Keratinocyte (primary cell): ENCODE measurements around the gene CCND2. TPM values are rescaled to one million over a fixed set of nuclear protein-coding genes. Genes with fewer than 3 reads are reported as not detected.

ENCODE experiments used
- DNase-seq: peaks from one replicate; pipeline ENCODE4 v3.0.0-alpha.2; 2011; ENCODE audit warnings: low read depth, missing footprints, low spot score
- FAIRE-seq: peaks from 2 replicates; lab custom pipeline; 2011; peaks lifted over from hg19 to GRCh38; lab: Jason Lieb, UNC
- H2AFZ ChIP-seq: 2 replicates; pipeline ENCODE4 v1.6.0; 2012; ENCODE audit warnings: low read length, control low read depth, inconsistent platforms; ENCODE audit not compliant: control insufficient read depth
- H3K27ac ChIP-seq: 2 replicates; pipeline ENCODE4 v1.5.1; 2011; ENCODE audit warnings: low read length; ENCODE audit not compliant: control insufficient read depth, insufficient read depth
- H3K27me3 ChIP-seq: 3 replicates; pipeline ENCODE4 v1.6.0; 2011; ENCODE audit warnings: low read length; ENCODE audit not compliant: control insufficient read depth, insufficient read depth; ENCODE audit errors: extremely low read depth
- H3K36me3 ChIP-seq, 2 experiments: 2 replicates in 1 of 2; 3 replicates in 1 of 2; pipeline ENCODE4 v1.5.1; 2011; ENCODE audit warnings: low read length in 2 of 2, mild to moderate bottlenecking in 1 of 2; ENCODE audit not compliant: control insufficient read depth in 2 of 2, insufficient read depth in 2 of 2; ENCODE audit errors: extremely low read depth in 1 of 2
- H3K4me1 ChIP-seq: 3 replicates; pipeline ENCODE4 v1.5.1; 2011; ENCODE audit warnings: low read length; ENCODE audit not compliant: control insufficient read depth, insufficient read depth; ENCODE audit errors: extremely low read depth
- H3K4me2 ChIP-seq: 3 replicates; pipeline ENCODE4 v1.6.0; 2011; ENCODE audit warnings: low read depth, low read length; ENCODE audit not compliant: control insufficient read depth, insufficient read depth; ENCODE audit errors: extremely low read depth
- H3K4me3 ChIP-seq, 3 experiments: fragments of 200-600 bp in 1 of 3; sonication (generic) in 1 of 3; 2 replicates in 2 of 3; 3 replicates in 1 of 3; pipeline ENCODE4 v1.5.1; 2011 to 2016; ENCODE audit warnings: low read length in 3 of 3, mild to moderate bottlenecking in 3 of 3, control low read depth in 2 of 3, inconsistent platforms in 1 of 3, low read depth in 1 of 3, mixed read lengths in 1 of 3, mixed run types in 1 of 3, moderate library complexity in 1 of 3; ENCODE audit not compliant: control insufficient read depth in 2 of 3, insufficient read depth in 2 of 3; ENCODE audit errors: extremely low read depth in 1 of 3
- H3K79me2 ChIP-seq: 2 replicates; pipeline ENCODE4 v1.6.0; 2012; ENCODE audit warnings: low read length; ENCODE audit not compliant: control insufficient read depth, insufficient read depth
- H3K9ac ChIP-seq: 3 replicates; pipeline ENCODE4 v1.6.0; 2011; ENCODE audit warnings: low read length; ENCODE audit not compliant: control insufficient read depth, insufficient read depth; ENCODE audit errors: extremely low read depth
- H3K9me1 ChIP-seq: 3 replicates; pipeline ENCODE4 v1.6.0; 2011; ENCODE audit warnings: low read length; ENCODE audit not compliant: control insufficient read depth, insufficient read depth; ENCODE audit errors: extremely low read depth
- H3K9me3 ChIP-seq: 2 replicates; pipeline ENCODE4 v1.5.1; 2012; ENCODE audit warnings: low read depth, low read length; ENCODE audit not compliant: control insufficient read depth
- H4K20me1 ChIP-seq: 3 replicates; pipeline ENCODE4 v1.6.0; 2011; ENCODE audit warnings: low read length; ENCODE audit not compliant: control insufficient read depth, insufficient read depth; ENCODE audit errors: extremely low read depth
- CTCF ChIP-seq, 3 experiments: IDR thresholded peaks in 1 of 3; conservative IDR thresholded peaks in 1 of 3; optimal IDR thresholded peaks in 1 of 3; 2 replicates in 2 of 3; 3 replicates in 1 of 3; pipeline versions ENCODE3 to v1.5.1; 2011; ENCODE audit warnings: low read length in 3 of 3, mild to moderate bottlenecking in 3 of 3, moderate library complexity in 2 of 3, control low read depth in 1 of 3, inconsistent platforms in 1 of 3; ENCODE audit not compliant: insufficient read depth in 2 of 3; ENCODE audit errors: extremely low read depth in 1 of 3
- EZH2 ChIP-seq: IDR thresholded peaks from one replicate; pipeline ENCODE4 v1.6.1; 2012; ENCODE audit warnings: inconsistent platforms, mild to moderate bottlenecking, low read length, moderate library complexity
- dilution Hi-C: fragments of 300-500 bp; cut with MboI; formaldehyde crosslinking; loops from one replicate; pipeline ENCODE4 v1.7.0; 2020; ENCODE audit warnings: low sequenced_read_pairs; ENCODE audit not compliant: extremely low pct_ligation_motif_present
- polyA plus RNA-seq, 5 experiments: library from polyadenylated mRNA; depleted of rRNA in 3 of 5; stranded (reverse) in 3 of 5; stranded (forward) in 1 of 5; unstranded in 1 of 5; fragments of >200 nt; gene quantifications; 1 replicate in 1 of 5; 2 replicates in 3 of 5; 3 replicates in 1 of 5; pipeline versions ENCODE4 v1.2.1 to v1.2.3, GENCODE V29; 2011 to 2012; ENCODE audit warnings: missing spikeins in 2 of 5, low read depth in 1 of 5, low replicate concordance in 1 of 5

Gene CCND2
- polyA plus RNA-seq, 1 donor (not counting 4 experiments of a cell fraction or from before 2014, with no cell fraction given), result 324 TPM

GRCh38 chr12:4285070-4285469 is 11.5 kb downstream of the CCND2 start:
- Histone ChIP-seq H3K4me2 (no peak overlapping the region), H2AFZ (no peak overlapping the region), H3K27me3 (no peaks in the 10 kb centered on the region), H4K20me1 (peaks cover 86% of the 10 kb centered on the region), H3K36me3 (peaks cover 84 to 93% of the 10 kb centered on the region in 2 experiments), H3K27ac (no peak overlapping the region), H3K4me1 (no peaks in the 10 kb centered on the region), H3K9ac (no peak overlapping the region), H3K9me1 (peaks cover 7% of the 10 kb centered on the region), H3K4me3 (no peak overlapping the region), H3K79me2 (peaks cover 98% of the 10 kb centered on the region), H3K9me3 (no peaks in the 10 kb centered on the region)
- no peak for DNase-seq
- FAIRE-seq, result no peak
- TF ChIP-seq EZH2 (no peak), CTCF (optimal IDR thresholded peaks at IDR 0.05 in 1 of 3, IDR thresholded peaks at IDR 0.05 in 1 of 3, conservative IDR thresholded peaks at IDR 0.05 in 1 of 3; ENCODE audit: extremely low read depth in 1 of 3, insufficient read depth in 2 of 3, low read length in 3 of 3) (no peak)
- dilution Hi-C loops, result no loop called here

GRCh38 chr12:4286228-4286627 is 12.7 kb downstream of the CCND2 start:
- no peak overlapping the region for H3K4me2 ChIP-seq
- no peak overlapping the region for H2AFZ ChIP-seq
- H3K4me1 ChIP-seq, result no peaks in the 10 kb centered on the region
- H4K20me1 ChIP-seq, result peaks cover 86% of the 10 kb centered on the region
- DNase-seq (no peak), FAIRE-seq (no peak)
- TF ChIP-seq CTCF (optimal IDR thresholded peaks at IDR 0.05 in 1 of 3, IDR thresholded peaks at IDR 0.05 in 1 of 3, conservative IDR thresholded peaks at IDR 0.05 in 1 of 3; ENCODE audit: extremely low read depth in 1 of 3, insufficient read depth in 2 of 3, low read length in 3 of 3) (no peak), EZH2 (no peak)
- H3K27ac ChIP-seq, result no peak overlapping the region
- H3K9ac ChIP-seq, result no peak overlapping the region
- H3K27me3 ChIP-seq, result no peaks in the 10 kb centered on the region
- H3K4me3 ChIP-seq, result no peak overlapping the region
- peaks cover 83 to 93% of the 10 kb centered on the region in 2 experiments for H3K36me3 ChIP-seq
- H3K79me2 ChIP-seq, result peaks cover 98% of the 10 kb centered on the region
- dilution Hi-C loops, result no loop called here
- H3K9me1 ChIP-seq, result peaks cover 7% of the 10 kb centered on the region
- H3K9me3 ChIP-seq, result no peaks in the 10 kb centered on the region
